Adrenal gland (tissue), 12 donors: ENCODE data around the gene ACTR6. TPM values are rescaled to one million over a fixed set of nuclear protein-coding genes. Genes with fewer than 3 reads are reported as not detected.

Experiments used
- DNase-seq, 7 donors: peaks; one replicate each; pipeline ENCODE4 v3.0.0-alpha.2; 2019 to 2020
- H3K27ac ChIP-seq, 5 donors: fragments of 200-600 bp; sonication (generic) in 4 of 5; 1 replicate in 3 of 5; 2 replicates in 2 of 5; pipeline versions ENCODE4 v1.5.1 to v1.8.0; 2016 to 2020; ENCODE audit warnings: mild to moderate bottlenecking in 1 of 5
- H3K27me3 ChIP-seq: fragments of 200-600 bp; 2 replicates; pipeline ENCODE4 v1.8.0; 2021
- H3K36me3 ChIP-seq, 2 donors: fragments of 200-600 bp; replicated peaks in 1 of 2; 1 replicate in 1 of 2; 2 replicates in 1 of 2; pipeline versions ENCODE4 v1.5.1 to v1.8.0; 2018 to 2022
- H3K4me1 ChIP-seq, 2 donors: fragments of 200-600 bp; replicated peaks in 1 of 2; 1 replicate in 1 of 2; 2 replicates in 1 of 2; pipeline versions ENCODE4 v1.5.1 to v1.8.0; 2018 to 2021
- H3K4me3 ChIP-seq, 4 donors: fragments of 200-600 bp; sonication (generic) in 3 of 4; one replicate each; pipeline ENCODE4 v1.5.1; 2016 to 2018
- H3K9me3 ChIP-seq, 3 donors: fragments of 200-600 bp; sonication (generic) in 1 of 3; replicated peaks in 1 of 3; 1 replicate in 2 of 3; 2 replicates in 1 of 3; pipeline versions ENCODE4 v1.5.1 to v1.8.0; 2016 to 2021
- CTCF ChIP-seq, 6 experiments: fragments of 450-650 bp in 4 of 6; fragments of 200-600 bp in 2 of 6; sonication (generic) in 1 of 6; IDR thresholded peaks; 1 replicate in 5 of 6; 2 replicates in 1 of 6; pipeline versions ENCODE4 v1.5.1 to v1.8.0; 2016 to 2021; ENCODE audit warnings: antibody characterized with exemption in 6 of 6, mild to moderate bottlenecking in 2 of 6, moderate library complexity in 1 of 6
- POLR2A ChIP-seq, 2 donors: fragments of 450-650 bp; IDR thresholded peaks; one replicate each; pipeline ENCODE4 v1.6.1; 2017; ENCODE audit warnings: antibody characterized with exemption in 2 of 2, mild to moderate bottlenecking in 2 of 2, moderate library complexity in 1 of 2
- WGBS, 4 donors: extraction: QIAGEN DNeasy Blood & Tissue Kit in 2 of 4; methylation state at CpG; one replicate each; pipeline versions ENCODE4 v1.1.5 to v1.1.7; 2013 to 2017; 5-methylcytosine and 5-hydroxymethylcytosine counted together
- intact Hi-C, 2 donors: fragments of 100-400 bp; cut with DNase I; formaldehyde crosslinking; loops; one replicate each; pipeline versions ENCODE4 v1.14.1 to v1.15.0; 2022 to 2023
- polyA plus RNA-seq, 3 donors: library from polyadenylated mRNA; stranded (reverse); fragments of 200-250 nt in 2 of 3; fragments of 350-450 nt in 1 of 3; fragmentation: Illumina TruSeq in 1 of 3; extraction: RNeasy Lipid Tissue Mini Kit (QIAGEN cat#74804) in 1 of 3; gene quantifications; one replicate each; pipeline ENCODE4 v1.2.3, GENCODE V29; 2013 to 2014
- total RNA-seq, 9 donors: library from RNA; depleted of rRNA in 4 of 9; stranded (reverse); fragments of >200 nt in 4 of 9; fragments of 120-200 nt in 1 of 9; fragmentation: NEBNext Ultra II Directional in 1 of 9; extraction: Animal tissue kit (Norgen Biotek cat#: 25700) in 1 of 9; gene quantifications; one replicate each; pipeline versions ENCODE4 v1.1.0 to v1.2.4, GENCODE V29; 2013 to 2023
- donor health status: healthy with polysubstance abuse.
- donor health status: Bipolar disorder and iron deficiency.
- donor health status: DM: yes; HTN: yes; CAD: no.
- donor health status: DM: no; HTN: no; CAD: no.
- donor health status: DM: no; HTN: no; CAD: no.
- donor health status: DM: yes; HTN: yes; CAD: no.

The ACTR6 gene
- total and polyA plus RNA-seq, 12 donors, result 5.4 to 30.1 (median 23.3) TPM

- Histone ChIP-seq H3K27me3 (no peaks in the 10 kb centered on the region), H3K4me1 (peaks cover 6 to 13% of the 10 kb centered on the region in 2 donors), H3K4me3 (no peak overlapping the region), H3K9me3 (no peaks in the 10 kb centered on the region), H3K36me3 (no peaks in the 10 kb centered on the region), H3K27ac (no peak overlapping the region)
- TF ChIP-seq CTCF (IDR thresholded peaks at IDR 0.05), result no peak
- TF ChIP-seq POLR2A (IDR thresholded peaks at IDR 0.05), result no peak
- intact Hi-C loops, result no loop called here
- DNase-seq, result no peak
- 94 to 98% (median 96%) methylated on average over 8 to 9 of the region's 9 CpGs for WGBS, 4 donors
These were observed 41.1 kb upstream of the ACTR6 start for GRCh38 chr12:100159391-100160104.

- no peaks in the 10 kb centered on the region for H3K27me3 ChIP-seq
- H3K4me1 ChIP-seq, result peaks cover 6 to 13% of the 10 kb centered on the region in 2 donors
- intact Hi-C loops, result no loop called here
- no peak overlapping the region for H3K27ac ChIP-seq
- 2 to 14% (median 6%) methylated on average over 11 to 16 of the region's 16 CpGs for WGBS, 4 donors
- DNase-seq, result peak; percentile 77 to 91 (median 89)
- TF ChIP-seq POLR2A (IDR thresholded peaks at IDR 0.05) (peak in 1 of 2 donors; percentile 53), CTCF (IDR thresholded peaks at IDR 0.05) (peak; percentile 11 to 49 (median 36))
- H3K4me3 ChIP-seq, result peak overlapping the region in 1 of 4 donors; percentile 26
- H3K36me3 ChIP-seq, result no peaks in the 10 kb centered on the region
- H3K9me3 ChIP-seq, result no peaks in the 10 kb centered on the region
These were observed 37.0 kb upstream of the ACTR6 start for GRCh38 chr12:100163416-100164152.

- Histone ChIP-seq H3K4me1 (peaks cover 6 to 13% of the 10 kb centered on the region in 2 donors), H3K9me3 (no peaks in the 10 kb centered on the region), H3K36me3 (no peaks in the 10 kb centered on the region), H3K27ac (no peak overlapping the region), H3K27me3 (no peaks in the 10 kb centered on the region), H3K4me3 (peak overlapping the region in 1 of 4 donors; percentile 26)
- no peak for TF ChIP-seq POLR2A (IDR thresholded peaks at IDR 0.05)
- peak in 1 of 6 experiments; percentile 2 for TF ChIP-seq CTCF (IDR thresholded peaks at IDR 0.05)
- intact Hi-C loops, result no loop called here
- 47 to 56% (median 52%) methylated on average over 7 of the region's 7 CpGs for WGBS, 4 donors
- DNase-seq, result no peak
These were observed 36.4 kb upstream of the ACTR6 start for GRCh38 chr12:100164153-100164704.

- Histone ChIP-seq H3K27me3 (no peaks in the 10 kb centered on the region), H3K4me1 (peaks cover 6 to 13% of the 10 kb centered on the region in 2 donors), H3K36me3 (no peaks in the 10 kb centered on the region), H3K27ac (no peak overlapping the region), H3K4me3 (no peak overlapping the region), H3K9me3 (no peaks in the 10 kb centered on the region)
- no peak for DNase-seq
- intact Hi-C loops, result no loop called here
- WGBS, 4 donors, result 96 to 98% (median 96%) methylated on average over 3 of the region's 3 CpGs
- TF ChIP-seq CTCF (IDR thresholded peaks at IDR 0.05) (no peak), POLR2A (IDR thresholded peaks at IDR 0.05) (no peak)
These were observed 35.3 kb upstream of the ACTR6 start for GRCh38 chr12:100165356-100165755.
